Ecto neural progenitor cell (in vitro differentiated cells): ENCODE results near the gene FGF1.
A peak's percentile ranks its signal among the peaks of the same experiment; 100 is the strongest.

Experiments
- DNase-seq: peaks from one replicate; pipeline ENCODE4 v3.0.0-alpha.2; 2018; ENCODE audit warnings: low spot score

The FGF1 gene

GRCh38 chr5:142641711-142642110, 44.2 kb downstream of the FGF1 start:
- no peak for DNase-seq

DNA sequence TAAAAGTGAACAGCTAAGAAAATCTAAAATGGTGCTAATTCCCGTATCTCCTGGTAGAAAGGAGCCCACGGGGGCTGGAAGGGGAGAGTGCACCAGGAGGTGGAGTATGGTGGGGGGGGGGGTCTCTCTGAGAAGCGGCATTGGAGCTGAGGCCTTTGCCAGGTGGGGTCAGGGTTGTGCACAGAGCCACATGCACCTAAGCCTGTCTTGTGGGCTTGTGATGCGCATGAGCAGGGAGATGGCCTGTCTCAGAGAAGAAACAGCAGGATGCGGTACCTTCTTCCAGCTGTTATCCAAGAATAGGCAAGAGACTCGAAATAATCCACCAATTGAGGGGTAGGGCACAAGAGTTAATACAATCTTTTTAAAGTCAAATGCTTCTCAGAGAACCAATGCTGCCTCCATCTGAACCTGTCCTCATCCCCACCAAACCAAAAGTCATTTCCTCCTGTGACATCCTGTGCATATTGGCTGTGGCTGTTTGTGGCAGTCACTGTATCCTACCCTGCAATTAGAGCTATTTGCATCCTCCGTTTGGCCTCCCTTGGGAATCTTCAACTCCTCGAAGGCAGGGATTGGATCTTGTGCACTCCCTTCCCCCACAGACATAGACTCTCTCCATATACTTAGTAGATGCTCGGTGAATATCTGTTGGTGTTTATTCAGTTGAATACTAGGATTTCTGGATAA, 45.4 kb downstream of the FGF1 start:
- no peak for DNase-seq

GRCh38 chr5:142639455-142639854, 46.4 kb downstream of the FGF1 start:
- DNase-seq = no peak

GRCh38 chr5:142637871-142638270, 48.0 kb downstream of the FGF1 start:
- no peak for DNase-seq

- no peak for DNase-seq
These were observed 49.1 kb downstream of the FGF1 start for GRCh38 chr5:142636698-142637324.

- no peak for DNase-seq
These were observed 49.8 kb downstream of the FGF1 start for GRCh38 chr5:142636093-142636492.

- DNase-seq = no peak
These were observed 51.5 kb downstream of the FGF1 start for GRCh38 chr5:142634216-142635011.

DNA sequence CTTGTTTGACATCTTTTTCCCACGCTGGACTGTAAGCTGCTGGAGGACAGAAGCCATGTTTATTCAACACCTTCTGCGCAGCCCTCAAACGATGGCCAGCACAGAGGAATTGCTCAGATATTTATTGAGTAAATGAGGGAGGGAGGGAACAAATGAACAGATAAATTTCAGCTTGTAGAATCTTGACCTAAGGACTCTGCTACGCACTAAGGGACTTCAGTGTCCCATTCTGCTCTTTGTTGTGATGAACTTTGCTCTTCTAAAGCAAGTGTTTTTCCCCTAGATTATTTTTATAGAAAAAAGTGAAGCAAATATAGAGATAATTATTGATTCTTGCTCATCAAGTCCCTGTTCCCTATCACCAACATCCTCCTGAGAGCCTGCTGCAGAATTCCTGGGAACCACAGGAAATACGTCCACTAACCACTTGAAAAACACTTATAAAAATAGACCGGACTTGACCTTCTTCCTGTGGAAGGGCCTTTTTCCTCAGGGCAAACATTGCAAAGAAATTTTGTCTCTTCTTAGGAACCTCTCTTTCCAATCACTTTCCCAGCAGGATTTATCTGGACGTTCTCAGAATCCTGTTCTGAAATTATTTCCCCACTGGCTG, 54.9 kb downstream of the FGF1 start:
- no peak for DNase-seq

- no peak for DNase-seq
These were observed 58.3 kb downstream of the FGF1 start for GRCh38 chr5:142627383-142628217.

DNA sequence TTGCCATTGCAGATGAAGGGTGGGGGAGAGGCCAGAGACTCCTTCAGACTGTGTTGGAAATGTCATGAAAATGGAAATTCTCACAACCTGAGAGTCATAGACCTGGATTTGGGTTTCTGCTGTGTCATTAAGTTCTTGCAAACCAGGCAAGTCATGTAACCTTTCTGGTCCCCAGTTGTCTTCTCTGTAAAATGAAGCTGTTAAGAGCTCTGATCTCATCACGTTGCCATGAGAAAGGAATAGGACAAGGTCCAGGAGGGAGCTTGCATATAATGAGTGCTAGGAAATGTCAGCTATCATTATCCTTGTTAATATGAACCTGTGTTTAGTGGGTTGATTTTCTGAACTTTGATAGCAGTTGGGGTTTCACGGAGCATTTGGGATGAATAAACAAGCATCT, 59.1 kb downstream of the FGF1 start:
- no peak for DNase-seq

- no peak for DNase-seq
These were observed 59.8 kb downstream of the FGF1 start for GRCh38 chr5:142626099-142626498.

DNA sequence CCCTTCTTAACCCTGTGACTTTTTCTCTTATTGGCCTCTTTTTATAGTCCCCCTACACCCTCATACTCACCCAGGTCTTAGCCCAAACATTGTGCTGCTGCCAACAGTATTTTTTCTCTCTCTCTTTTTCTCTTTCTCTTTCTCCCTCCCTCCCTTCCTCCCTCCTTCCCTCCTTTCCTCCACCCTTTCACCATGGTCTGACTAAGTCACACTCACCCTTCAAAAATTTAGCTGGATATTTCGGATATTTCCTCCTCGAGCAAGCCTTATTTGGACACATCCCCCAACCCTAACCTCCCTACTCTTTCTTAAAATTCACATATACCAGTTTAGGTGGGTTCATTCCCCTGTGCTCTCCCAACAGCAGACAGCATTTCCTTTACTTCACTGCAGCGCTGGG, 64.7 kb downstream of the FGF1 start:
- DNase-seq = no peak

- DNase-seq = no peak
These were observed 66.1 kb downstream of the FGF1 start for GRCh38 chr5:142619815-142620214.

DNA sequence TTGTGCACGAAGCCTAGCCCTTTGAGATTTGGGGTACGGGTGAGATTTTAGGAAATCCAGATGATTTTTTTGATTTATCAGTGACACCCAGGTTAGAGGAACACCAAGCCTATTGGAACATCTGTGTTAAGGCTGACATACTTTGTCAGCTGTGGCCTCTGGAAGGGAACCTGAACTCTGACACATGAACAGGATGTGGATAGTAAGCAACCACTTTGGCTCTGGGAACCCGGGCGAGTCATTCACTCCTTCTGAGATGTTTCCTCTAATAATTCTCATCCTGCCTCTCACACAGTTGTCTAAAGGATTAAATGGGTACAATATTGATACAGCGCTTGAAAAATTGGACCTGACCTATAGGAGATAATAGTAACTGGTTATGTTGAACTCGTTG, 67.8 kb downstream of the FGF1 start:
- no peak for DNase-seq

DNA sequence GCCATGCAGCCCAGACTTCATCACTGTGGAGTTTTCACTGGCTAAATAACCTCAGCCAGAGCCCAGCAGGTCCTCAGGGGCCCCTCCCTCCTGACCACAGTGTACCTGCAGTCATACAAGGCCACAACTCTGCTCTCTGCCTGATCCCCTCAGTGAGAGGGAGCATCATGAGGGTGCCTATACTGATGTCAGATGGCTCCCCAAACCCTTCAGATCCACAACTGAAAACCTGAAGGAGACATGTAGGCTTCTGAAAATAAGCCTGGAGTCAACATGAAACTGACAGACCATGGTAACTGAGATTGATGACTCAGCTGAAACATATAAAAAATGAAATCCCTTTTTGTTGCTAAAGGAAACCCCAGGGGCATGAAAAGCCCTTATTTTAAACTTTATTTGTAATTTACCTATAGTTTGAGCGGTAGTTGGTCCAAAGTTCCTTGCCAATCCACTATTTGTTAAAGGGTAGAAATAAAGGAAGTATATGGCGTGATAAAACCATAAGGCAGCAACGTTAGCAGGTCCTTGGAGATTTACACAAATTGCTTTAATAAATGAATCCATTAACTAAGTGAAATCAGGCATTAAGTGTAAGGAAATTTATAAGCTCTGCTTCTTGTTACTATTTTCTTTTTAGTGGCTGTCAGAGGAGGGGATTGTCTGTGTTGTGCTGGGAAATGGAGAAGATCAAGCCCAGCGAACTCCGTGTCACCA, 68.3 kb downstream of the FGF1 start:
- no peak for DNase-seq

DNA sequence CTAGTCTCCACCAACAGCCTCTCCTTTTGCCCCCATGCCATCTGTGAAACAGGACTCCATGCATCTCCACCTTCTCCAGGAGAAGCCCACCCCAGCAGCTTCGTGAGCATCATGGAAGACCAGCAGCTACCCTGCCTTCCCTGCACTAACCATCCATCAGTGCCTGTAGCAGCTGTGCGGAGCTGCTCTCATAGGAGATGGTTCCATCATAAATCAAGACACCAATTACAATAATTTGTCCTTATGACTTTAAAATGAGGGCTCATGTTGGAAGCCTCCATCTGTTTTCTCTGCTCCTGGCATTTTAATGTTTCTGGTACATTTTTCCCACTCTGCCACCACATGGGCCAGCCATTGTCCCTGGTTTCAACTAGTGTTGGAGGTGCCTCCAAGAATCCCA, 69.9 kb downstream of the FGF1 start:
- no peak for DNase-seq

DNA sequence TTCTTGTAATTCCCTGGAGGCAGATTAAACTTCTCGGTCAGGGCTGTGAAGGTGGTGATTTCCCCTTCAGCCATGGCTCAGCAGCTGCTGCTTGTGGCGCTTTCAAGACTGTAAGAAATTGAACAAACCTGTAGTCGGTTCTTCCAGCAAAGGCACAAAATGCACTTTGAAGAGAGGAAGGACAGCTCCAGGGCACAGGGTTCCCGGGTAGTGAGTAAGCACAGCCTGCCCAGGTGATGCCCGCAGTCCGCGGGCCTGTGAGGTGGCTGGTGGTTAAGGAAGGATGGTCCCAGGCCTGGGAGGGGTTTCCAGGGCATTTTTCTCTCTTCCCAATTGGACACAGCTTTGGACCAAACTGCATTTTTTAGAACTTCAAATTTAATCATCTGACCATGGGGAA, 71.8 kb downstream of the FGF1 start:
- DNase-seq = no peak

- no peak for DNase-seq
These were observed 72.6 kb downstream of the FGF1 start for GRCh38 chr5:142613271-142613671.

GRCh38 chr5:142612494-142613270, 73.2 kb downstream of the FGF1 start:
- DNase-seq = no peak

GRCh38 chr5:142611154-142611553, 74.7 kb downstream of the FGF1 start:
- DNase-seq = peak; percentile 78
